Fibroblast of upper back skin (primary cell): ENCODE results near the gene LRRC72.
A peak's percentile ranks its signal among the peaks of the same experiment; 100 is the strongest.
"Not testable (repeated sequence)": the region's sequence is repeated elsewhere in the genome, so short reads cannot be mapped to it uniquely, and the experiment has no call there.

Experiments
- DNase-seq: peaks from one replicate; pipeline ENCODE4 v3.0.0-alpha.2; 2013

LRRC72 gene

GRCh38 chr7:16526742-16527540 is at the start of gene LRRC72:
Gene LRRC72 (plus strand): TSS chr7:16526825. CDS start chr7:16526953, 128 bp downstream.
- no peak for DNase-seq

- no peak for DNase-seq
Observed at GRCh38 chr7:16479161-16479560, 47.5 kb upstream of the LRRC72 start.

- no peak for DNase-seq
Observed at GRCh38 chr7:16479591-16479990, 47.0 kb upstream of the LRRC72 start.

DNA sequence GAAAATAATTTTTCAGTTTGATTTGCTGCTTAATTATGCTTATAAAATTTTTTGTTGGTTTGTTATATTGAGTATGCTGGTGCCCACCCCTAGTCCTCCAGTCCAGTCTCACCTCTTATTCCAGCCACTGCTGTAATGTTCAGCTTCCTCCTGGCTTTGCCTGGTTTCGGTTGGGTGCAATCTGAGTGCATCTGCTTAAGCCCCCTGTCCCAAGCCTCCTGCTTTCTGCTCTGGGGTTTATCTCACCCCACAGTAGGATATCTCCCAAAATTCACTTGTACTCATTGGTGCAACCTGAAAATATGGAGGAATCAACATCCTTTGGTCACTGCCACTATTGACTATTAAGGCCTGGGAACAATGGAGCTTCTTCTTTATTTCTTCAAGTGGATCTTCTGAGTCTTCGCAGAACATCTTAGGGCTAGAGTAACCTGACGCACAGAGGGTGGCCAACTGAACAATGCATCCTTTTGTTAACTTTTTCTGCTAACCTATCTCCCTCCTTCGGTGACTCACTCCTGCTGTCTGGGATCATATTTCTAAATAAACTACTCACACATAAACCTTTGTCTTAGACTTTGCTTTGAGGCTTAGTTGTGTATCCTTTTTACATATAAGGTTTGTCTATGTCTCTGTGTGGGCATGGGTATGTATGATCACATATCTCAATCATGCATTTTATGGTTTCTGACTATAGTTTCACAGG is 42.0 kb upstream of the LRRC72 start:
- peak; percentile 14 for DNase-seq

DNA sequence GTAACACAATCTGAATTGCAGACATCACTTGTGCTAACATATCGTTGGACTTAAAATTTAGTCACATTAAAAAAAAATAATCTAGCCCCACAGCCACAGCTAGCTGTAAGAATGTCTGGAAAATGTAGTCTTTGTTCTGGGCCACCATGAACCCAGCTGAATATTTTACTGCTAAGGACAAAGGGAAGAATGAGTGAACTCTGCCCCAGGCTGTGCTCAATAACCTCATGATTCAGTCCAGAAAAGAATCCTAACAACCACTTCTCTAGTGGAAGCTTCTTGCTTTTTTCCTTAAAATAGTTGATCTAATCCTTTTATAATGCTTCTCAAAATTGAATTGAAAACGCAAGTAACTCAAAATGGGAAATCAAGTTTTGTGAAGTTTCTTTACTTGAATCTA is 35.5 kb upstream of the LRRC72 start:
- DNase-seq: no peak

- peak; percentile 71 for DNase-seq
Observed at GRCh38 chr7:16492513-16493062, 34.0 kb upstream of the LRRC72 start.

GRCh38 chr7:16493266-16493665 is 33.4 kb upstream of the LRRC72 start:
- DNase-seq: no peak

DNA sequence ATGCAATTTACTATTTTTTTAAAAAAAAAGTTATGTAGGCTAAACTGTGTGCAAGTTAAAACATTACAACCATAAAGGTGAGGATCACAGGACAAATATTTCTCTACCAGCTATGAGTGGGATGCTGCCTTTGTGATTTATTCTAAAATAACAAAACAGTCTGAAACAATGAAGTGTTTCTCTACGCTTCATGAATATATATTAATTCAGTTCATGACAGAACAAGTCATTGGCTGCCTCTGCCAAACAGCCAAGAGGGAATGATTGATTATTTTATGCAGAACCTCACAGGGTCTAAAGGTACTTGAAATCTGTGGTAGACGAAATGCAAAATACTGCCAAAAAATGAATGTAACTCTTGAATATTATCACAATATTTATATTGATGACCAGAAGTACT is 32.1 kb upstream of the LRRC72 start:
- DNase-seq: no peak

GRCh38 chr7:16494955-16495719 is 31.5 kb upstream of the LRRC72 start:
- DNase-seq: no peak

DNA sequence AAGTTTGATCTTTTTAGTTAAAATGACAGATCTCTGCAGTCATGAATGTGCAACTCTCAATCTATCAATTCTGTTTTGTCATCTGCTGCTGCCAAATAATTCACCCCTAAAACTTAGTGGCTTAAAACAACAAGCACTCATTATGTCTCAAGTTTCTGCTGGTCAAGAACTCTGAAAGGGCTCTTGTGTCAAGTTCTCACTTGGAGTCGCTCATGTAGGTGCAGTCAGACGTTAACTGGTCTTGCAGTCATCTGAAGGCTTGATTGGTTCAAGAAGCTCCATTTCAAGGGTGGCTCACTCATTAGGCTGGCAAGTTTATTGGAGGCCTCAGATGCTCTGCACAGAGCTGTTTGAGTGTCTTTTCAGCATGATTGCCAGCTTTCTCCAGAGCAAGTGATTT is 28.5 kb upstream of the LRRC72 start:
- DNase-seq: no peak

DNA sequence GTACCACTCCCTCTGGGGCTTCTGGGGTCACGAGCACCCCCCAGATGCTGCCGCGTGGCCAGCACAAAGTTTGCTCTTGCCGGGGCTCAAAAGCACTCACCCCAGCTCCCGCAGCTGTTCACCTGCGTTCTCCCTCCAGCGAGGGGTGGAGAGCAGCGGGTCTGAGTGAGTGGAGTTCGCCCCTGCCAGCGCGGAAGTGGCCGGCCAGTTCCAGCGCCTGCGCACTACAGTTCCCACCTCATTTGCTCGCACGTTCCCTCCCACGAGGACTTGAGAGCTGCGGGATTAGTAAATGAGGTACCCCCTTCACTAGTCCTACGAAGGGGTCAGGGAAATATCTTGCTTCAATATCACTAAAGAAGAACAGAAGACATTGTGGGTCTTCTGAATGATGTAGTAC is 24.3 kb upstream of the LRRC72 start:
- DNase-seq: no peak

DNA sequence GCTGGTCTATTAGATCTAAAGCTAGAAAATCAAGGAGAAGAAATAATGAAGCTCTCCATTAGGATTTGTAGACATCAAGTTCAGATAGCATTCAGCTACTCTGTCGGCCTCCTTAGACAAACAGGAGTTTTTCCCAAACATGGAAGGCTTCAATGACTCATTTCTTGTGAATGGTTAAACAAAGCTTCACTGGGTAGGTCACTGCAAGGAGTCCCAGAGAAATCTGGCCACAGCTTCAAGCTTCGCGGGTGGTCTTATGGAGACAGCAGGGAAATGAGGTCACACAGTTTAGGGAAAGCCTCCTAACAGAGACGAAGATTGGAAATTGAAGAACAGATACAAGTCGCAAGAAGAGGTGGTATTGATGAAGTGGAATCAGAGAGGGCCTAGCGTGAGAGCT is 22.6 kb upstream of the LRRC72 start:
- peak; percentile 74 for DNase-seq

- not testable (repeated sequence) for DNase-seq
Observed at GRCh38 chr7:16506422-16506821, 20.2 kb upstream of the LRRC72 start.

DNA sequence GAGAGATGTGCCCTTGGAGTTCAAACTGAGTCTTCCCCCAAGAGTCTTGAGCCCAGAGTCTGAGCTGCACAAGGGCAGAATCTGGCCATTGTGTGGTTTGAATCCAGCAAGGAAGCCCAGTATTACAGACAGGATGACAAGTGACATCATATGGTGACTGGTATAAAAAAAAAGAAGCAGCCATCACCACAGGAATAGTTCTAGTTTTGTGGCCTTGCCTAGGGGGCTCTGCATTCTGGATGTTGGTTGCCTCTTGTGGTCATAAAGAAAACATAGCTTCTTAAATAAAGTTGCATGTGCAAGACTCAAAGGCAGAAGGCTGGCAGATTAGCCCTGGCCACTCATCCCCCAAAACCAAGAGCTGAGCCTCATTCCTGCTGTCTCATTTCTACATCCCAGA is 16.8 kb upstream of the LRRC72 start:
- no peak for DNase-seq

DNA sequence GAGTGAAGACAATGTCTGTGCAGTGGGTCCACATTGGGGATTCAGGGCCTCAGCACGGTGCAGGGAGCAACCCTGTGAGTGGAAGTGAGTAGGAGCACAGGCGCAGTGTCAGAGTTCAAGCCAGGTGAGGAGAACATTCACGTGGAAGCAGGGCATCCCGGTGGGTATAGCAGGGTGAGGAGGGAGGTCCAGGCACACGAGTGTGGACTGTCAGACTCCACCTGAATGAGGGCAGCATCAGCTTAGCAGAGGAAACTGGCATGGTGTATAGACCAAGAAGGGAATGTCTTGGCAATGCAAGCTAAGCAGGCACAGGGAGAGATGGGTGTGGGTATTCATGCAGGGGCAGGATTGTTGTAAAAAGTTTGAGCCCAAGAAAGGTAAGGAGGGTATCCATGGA is 15.3 kb upstream of the LRRC72 start:
- DNase-seq: no peak

- DNase-seq: no peak
Observed at GRCh38 chr7:16512097-16512496, 14.5 kb upstream of the LRRC72 start.

DNA sequence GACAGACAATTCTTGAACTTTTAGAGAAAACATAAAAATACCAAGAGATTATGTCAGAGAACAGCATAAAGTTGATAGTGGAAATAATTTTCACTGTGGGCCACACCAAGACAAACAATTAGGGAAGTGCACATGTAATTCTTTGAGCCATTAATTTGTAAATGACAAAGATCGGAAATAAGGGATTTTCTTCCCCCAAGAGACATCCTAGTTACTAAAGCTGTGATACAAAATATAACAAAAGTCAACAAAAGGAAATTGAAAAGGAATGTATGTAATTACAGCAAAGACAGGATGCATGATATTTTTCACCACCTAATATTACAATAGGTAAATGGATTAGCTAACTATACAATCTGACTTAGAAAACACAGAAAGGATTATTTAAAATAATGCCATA is 12.4 kb upstream of the LRRC72 start:
- no peak for DNase-seq

DNA sequence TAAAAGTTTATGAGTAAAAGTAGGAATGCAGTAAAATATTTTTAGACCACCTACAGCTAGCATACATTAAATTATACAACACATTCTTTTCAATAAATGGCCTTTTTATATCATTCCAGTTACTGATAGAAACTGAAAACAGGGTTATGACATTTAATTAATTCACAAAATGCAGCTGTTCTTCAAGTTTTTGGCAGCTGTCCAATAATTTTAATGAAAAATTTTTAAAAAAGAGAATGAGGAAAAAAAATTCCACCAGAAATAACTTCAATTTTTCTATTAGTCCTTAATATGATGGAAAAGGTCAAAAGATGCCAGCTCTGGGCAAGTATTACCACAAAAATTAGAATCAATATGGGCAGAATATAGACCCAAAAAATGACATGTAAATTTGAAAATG is 11.9 kb upstream of the LRRC72 start:
- no peak for DNase-seq

GRCh38 chr7:16515785-16516685 is 10.6 kb upstream of the LRRC72 start:
- DNase-seq: no peak

- DNase-seq: not testable (repeated sequence)
Observed at GRCh38 chr7:16519985-16520384, 6.6 kb upstream of the LRRC72 start.

DNA sequence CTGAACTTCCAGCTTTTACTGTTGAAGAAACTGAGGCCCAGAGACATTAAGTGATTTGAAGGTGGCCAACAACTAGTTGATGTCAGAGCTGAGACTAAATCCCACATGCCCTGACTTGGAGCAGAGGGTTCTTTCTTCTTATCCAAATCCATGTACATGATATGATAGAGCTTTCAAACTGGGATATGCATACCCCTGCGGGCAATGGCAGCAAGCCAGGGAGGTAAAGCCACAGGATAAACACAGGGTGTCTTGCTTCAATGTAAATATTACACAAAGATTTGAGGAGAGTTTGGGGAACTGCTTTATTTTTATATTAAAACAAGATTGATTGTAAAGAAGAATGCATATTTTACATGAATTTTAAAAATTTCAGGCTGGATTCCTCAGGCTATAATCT is 2.3 kb upstream of the LRRC72 start:
- no peak for DNase-seq

- no peak for DNase-seq
Observed at GRCh38 chr7:16528520-16528919, 1.9 kb downstream of the LRRC72 start.
